A204.1 (cell line): ENCODE data around the gene ADRA2C.
"Not testable (repeated sequence)": the region's sequence is repeated elsewhere in the genome, so short reads cannot be mapped to it uniquely, and the experiment has no call there.

ENCODE experiments used
- FAIRE-seq: peaks from 2 replicates; lab custom pipeline; 2012; peaks lifted over from hg19 to GRCh38; lab: Jason Lieb, UNC

Gene ADRA2C

GRCh38 chr4:3813151-3814052 is 47.2 kb downstream of the ADRA2C start:
- no peak for FAIRE-seq

- FAIRE-seq, result no peak
These were observed 47.9 kb downstream of the ADRA2C start for GRCh38 chr4:3814053-3814570.

GRCh38 chr4:3814838-3815237 is 48.7 kb downstream of the ADRA2C start:
- not testable (repeated sequence) for FAIRE-seq

- no peak for FAIRE-seq
These were observed 50.2 kb downstream of the ADRA2C start for GRCh38 chr4:3816256-3816825.

GRCh38 chr4:3816983-3817960 is 51.1 kb downstream of the ADRA2C start:
- no peak for FAIRE-seq
